HEK293 (cell line): Measurements from ENCODE around the gene NSG1.
"Not testable (repeated sequence)": the region's sequence is repeated elsewhere in the genome, so short reads cannot be mapped to it uniquely, and the experiment has no call there.

Experiments used
- CTCF ChIA-PET: fragments of 350-600 bp; formaldehyde crosslinking; extraction: SDS; loops from one replicate; lab custom pipeline; 2021; ENCODE audit warnings: antibody characterized with exemption; lab: Yijun Ruan, JAX
- POLR2A ChIA-PET: fragments of 300-600 bp; formaldehyde crosslinking; extraction: SDS; loops from one replicate; lab custom pipeline; 2020; ENCODE audit warnings: antibody characterized with exemption, inconsistent platforms; lab: Yijun Ruan, JAX
- H3K27ac ChIP-seq: fragments of 200-500 bp; sonication (Bioruptor generic); 2 replicates; pipeline ENCODE4 v1.5.1; 2014; ENCODE audit warnings: low read depth, low read length, control low read depth, inconsistent platforms; ENCODE audit errors: extremely low read depth
- H3K36me3 ChIP-seq, 2 experiments: fragments of 200-500 bp in 1 of 2; sonication (Bioruptor generic) in 1 of 2; 1 replicate in 1 of 2; 2 replicates in 1 of 2; pipeline ENCODE4 v1.5.1; 2014 to 2017; ENCODE audit warnings: inconsistent platforms in 2 of 2, low read length in 2 of 2; ENCODE audit not compliant: control insufficient read depth in 2 of 2, insufficient read depth in 1 of 2
- H3K4me1 ChIP-seq: fragments of 200-500 bp; sonication (Bioruptor generic); 2 replicates; pipeline ENCODE4 v1.5.1; 2014; ENCODE audit warnings: mild to moderate bottlenecking, low read length, inconsistent platforms; ENCODE audit not compliant: control insufficient read depth, insufficient read depth
- H3K4me3 ChIP-seq: 2 replicates; pipeline ENCODE4 v1.5.1; 2011; ENCODE audit warnings: low read depth, mild to moderate bottlenecking, control low read depth, low read length, moderate library complexity
- H3K9me3 ChIP-seq: fragments of 200-500 bp; sonication (Bioruptor generic); 2 replicates; pipeline ENCODE4 v1.5.1; 2014; ENCODE audit warnings: low read depth, low read length, inconsistent platforms; ENCODE audit not compliant: control insufficient read depth, insufficient read depth
- PRDM6 ChIP-seq: fragments of 450-650 bp; formaldehyde crosslinking; IDR thresholded peaks from 2 replicates; pipeline ENCODE4 v1.5.1; 2017; ENCODE audit warnings: missing biosample characterization, missing genetic modification characterization
- ZNF146 ChIP-seq: fragments of 450-650 bp; formaldehyde crosslinking; IDR thresholded peaks from 2 replicates; pipeline ENCODE4 v1.5.1; 2016; ENCODE audit warnings: missing biosample characterization, missing genetic modification characterization
- ZNF169 ChIP-seq: fragments of 450-650 bp; formaldehyde crosslinking; IDR thresholded peaks from 2 replicates; pipeline ENCODE4 v1.5.1; 2016; ENCODE audit warnings: missing biosample characterization, missing genetic modification characterization

NSG1 gene

GRCh38 chr4:4462970-4463369, 76.1 kb downstream of the NSG1 start:
- Histone ChIP-seq H3K27ac (no peak overlapping the region), H3K4me3 (no peak overlapping the region), H3K9me3 (no peaks in the 10 kb centered on the region), H3K4me1 (peaks cover 8% of the 10 kb centered on the region), H3K36me3 (peaks cover 0 to 39% of the 10 kb centered on the region in 2 experiments; a peak in 1 of 3 replicates)
- TF ChIP-seq PRDM6 (peak; percentile 16; the same call in 1 of the 2 replicates), ZNF169 (no peak)
- ChIA-PET CTCF (no interaction called here), POLR2A (interaction anchor here (0.7 kb wide), 1 partner anchor 10 kb away, joined by 3 read pairs; no protein-coding TSS in a partner anchor)

- H3K4me1 ChIP-seq, H3K9me3 ChIP-seq, POLR2A ChIA-PET, H3K4me3 ChIP-seq: not testable (repeated sequence)
- H3K36me3 ChIP-seq = peaks cover 0 to 44% of the 10 kb centered on the region in 2 experiments; a peak in 1 of 3 replicates
- TF ChIP-seq ZNF146 = peak; percentile 86
- TF ChIP-seq, all 188 proteins: peak for 1; not testable (repeated sequence) for 187
- H3K27ac ChIP-seq = not testable (repeated sequence)
- CTCF ChIA-PET = interaction anchor here (1.1 kb wide), 1 partner anchor 54 kb away, joined by 3 read pairs; no protein-coding TSS in a partner anchor
Observed at GRCh38 chr4:4465238-4465637, 78.3 kb downstream of the NSG1 start.
